Memory B cell (primary cell): ENCODE measurements around the gene MARK3.

Source experiments
- ATAC-seq: fragments of 150-1000 bp; cut with Tn5 transposase; 2 replicates; pipeline ENCODE4 v1.10.0; 2021; ENCODE audit warnings: low read depth, mild to moderate bottlenecking, moderate library complexity
- DNase-seq, 2 donors: peaks; one replicate each; pipeline ENCODE4 v3.0.0; 2022; ENCODE audit warnings: low spot score in 2 of 2
- H3K27ac Mint-ChIP-seq: one replicate; pipeline ENCODE4 v1.8.0; 2022; ENCODE audit warnings: mild to moderate bottlenecking, moderate library complexity, mixed read lengths
- H3K27me3 Mint-ChIP-seq: one replicate; pipeline ENCODE4 v1.8.0; 2022; ENCODE audit warnings: mixed read lengths
- H3K36me3 Mint-ChIP-seq: one replicate; pipeline ENCODE4 v1.8.0; 2022; ENCODE audit warnings: mild to moderate bottlenecking, mixed read lengths
- H3K4me1 Mint-ChIP-seq: one replicate; pipeline ENCODE4 v1.8.0; 2022; ENCODE audit warnings: mixed read lengths
- H3K4me3 Mint-ChIP-seq: one replicate; pipeline ENCODE4 v1.8.0; 2022; ENCODE audit warnings: mild to moderate bottlenecking, moderate library complexity, mixed read lengths
- H3K9me3 Mint-ChIP-seq: one replicate; pipeline ENCODE4 v1.8.0; 2022; ENCODE audit warnings: mixed read lengths

Gene MARK3

GRCh38 chr14:103517721-103518421 lies 132.7 kb downstream of the MARK3 start:
- Mint-ChIP-seq H3K4me3 (no peak overlapping the region), H3K9me3 (no peaks in the 10 kb centered on the region), H3K27me3 (peaks cover 6% of the 10 kb centered on the region), H3K4me1 (peaks cover 2% of the 10 kb centered on the region), H3K36me3 (no peaks in the 10 kb centered on the region), H3K27ac (no peak overlapping the region)
- no peak for DNase-seq
- no peak for ATAC-seq

- Mint-ChIP-seq H3K4me3 (no peak overlapping the region), H3K27ac (no peak overlapping the region), H3K4me1 (peaks cover 2% of the 10 kb centered on the region), H3K27me3 (peaks cover 6% of the 10 kb centered on the region), H3K9me3 (no peaks in the 10 kb centered on the region), H3K36me3 (no peaks in the 10 kb centered on the region)
- ATAC-seq = peak; percentile 44
- peak; percentile 63 to 68 for DNase-seq
These were observed 133.3 kb downstream of the MARK3 start for GRCh38 chr14:103518422-103519042.

GRCh38 chr14:103519043-103519836 lies 134.0 kb downstream of the MARK3 start:
- DNase-seq (no peak), ATAC-seq (no peak)
- no peaks in the 10 kb centered on the region for H3K36me3 Mint-ChIP-seq
- H3K4me3 Mint-ChIP-seq = peak overlapping the region; percentile 66
- H3K9me3 Mint-ChIP-seq = no peaks in the 10 kb centered on the region
- H3K27me3 Mint-ChIP-seq = peaks cover 6% of the 10 kb centered on the region
- peaks cover 2% of the 10 kb centered on the region for H3K4me1 Mint-ChIP-seq
- H3K27ac Mint-ChIP-seq = no peak overlapping the region

- Mint-ChIP-seq H3K4me1 (peaks cover 2% of the 10 kb centered on the region), H3K36me3 (no peaks in the 10 kb centered on the region), H3K4me3 (peak overlapping the region; percentile 50), H3K27ac (no peak overlapping the region), H3K27me3 (peaks cover 6% of the 10 kb centered on the region), H3K9me3 (no peaks in the 10 kb centered on the region)
- ATAC-seq (no peak), DNase-seq (no peak)
These were observed 134.6 kb downstream of the MARK3 start for GRCh38 chr14:103519837-103520212.

GRCh38 chr14:103520269-103520656 lies 135.0 kb downstream of the MARK3 start:
- H3K36me3 Mint-ChIP-seq = no peaks in the 10 kb centered on the region

GRCh38 chr14:103520657-103521437 lies 135.6 kb downstream of the MARK3 start:
- DNase-seq = peak; percentile 43 to 73
- no peaks in the 10 kb centered on the region for H3K9me3 Mint-ChIP-seq
- H3K27ac Mint-ChIP-seq = no peak overlapping the region

More at GRCh38 chr14:103520269-103520656, 135.0 kb downstream of the MARK3 start:
- peaks cover 6% of the 10 kb centered on the region for H3K27me3 Mint-ChIP-seq
- peaks cover 2% of the 10 kb centered on the region for H3K4me1 Mint-ChIP-seq
- H3K27ac Mint-ChIP-seq = no peak overlapping the region
- H3K9me3 Mint-ChIP-seq = no peaks in the 10 kb centered on the region
- DNase-seq (no peak), ATAC-seq (peak; percentile 17)
- H3K4me3 Mint-ChIP-seq = peak overlapping the region; percentile 27

GRCh38 chr14:103521438-103521950 lies 136.3 kb downstream of the MARK3 start:
- Mint-ChIP-seq H3K4me3 (peak overlapping the region; percentile 14), H3K27ac (no peak overlapping the region), H3K9me3 (no peaks in the 10 kb centered on the region), H3K36me3 (no peaks in the 10 kb centered on the region), H3K27me3 (peaks cover 6% of the 10 kb centered on the region), H3K4me1 (peaks cover 2% of the 10 kb centered on the region)
- ATAC-seq (peak; percentile 21), DNase-seq (peak in 1 of 2 donors; percentile 44)

More at GRCh38 chr14:103520657-103521437, 135.6 kb downstream of the MARK3 start:
- peaks cover 2% of the 10 kb centered on the region for H3K4me1 Mint-ChIP-seq
- H3K36me3 Mint-ChIP-seq = no peaks in the 10 kb centered on the region
- ATAC-seq = peak; percentile 59
- H3K4me3 Mint-ChIP-seq = peak overlapping the region; percentile 70
- peaks cover 6% of the 10 kb centered on the region for H3K27me3 Mint-ChIP-seq

- Mint-ChIP-seq H3K9me3 (no peaks in the 10 kb centered on the region), H3K36me3 (no peaks in the 10 kb centered on the region), H3K27ac (no peak overlapping the region), H3K4me3 (peak overlapping the region; percentile 51), H3K27me3 (peaks cover 6% of the 10 kb centered on the region), H3K4me1 (peaks cover 4% of the 10 kb centered on the region)
- ATAC-seq (peak; percentile 5), DNase-seq (peak in 1 of 2 donors; percentile 26)
These were observed 136.8 kb downstream of the MARK3 start for GRCh38 chr14:103521951-103522563.

GRCh38 chr14:103522649-103523574 lies 137.7 kb downstream of the MARK3 start, which contains the start of gene CKB:
TSS of gene CKB (minus strand) at chr14:103522830. CDS start at chr14:103522493, 337 bp downstream.
- Mint-ChIP-seq H3K4me1 (peaks cover 11% of the 10 kb centered on the region), H3K27me3 (peaks cover 5% of the 10 kb centered on the region), H3K9me3 (no peaks in the 10 kb centered on the region), H3K4me3 (peak within 1 kb of the TSS; percentile 51), H3K36me3 (no peaks in the 10 kb centered on the region), H3K27ac (no peak within 1 kb of the TSS)
- peak in 1 of 2 donors; percentile 19 for DNase-seq
- ATAC-seq = no peak

- Mint-ChIP-seq H3K36me3 (no peaks in the 10 kb centered on the region), H3K27me3 (peaks cover 5% of the 10 kb centered on the region), H3K27ac (no peak overlapping the region), H3K4me3 (peak overlapping the region; percentile 41), H3K4me1 (peaks cover 15% of the 10 kb centered on the region), H3K9me3 (no peaks in the 10 kb centered on the region)
- DNase-seq (no peak), ATAC-seq (no peak)
These were observed 138.3 kb downstream of the MARK3 start for GRCh38 chr14:103523575-103523954.

GRCh38 chr14:103524002-103524935 lies 139.1 kb downstream of the MARK3 start:
- peaks cover 13% of the 10 kb centered on the region for H3K4me1 Mint-ChIP-seq
- no peaks in the 10 kb centered on the region for H3K36me3 Mint-ChIP-seq
- no peak overlapping the region for H3K4me3 Mint-ChIP-seq
- ATAC-seq = no peak
- H3K27me3 Mint-ChIP-seq = peaks cover 3% of the 10 kb centered on the region
- no peak for DNase-seq
- no peak overlapping the region for H3K27ac Mint-ChIP-seq
- no peaks in the 10 kb centered on the region for H3K9me3 Mint-ChIP-seq
